H1 (cell line): Measurements from ENCODE around the gene TRAF4. TPM values are rescaled to one million over a fixed set of nuclear protein-coding genes. Genes with fewer than 3 reads are reported as not detected.

ENCODE experiments used
- CTCF ChIA-PET: fragments of 300-600 bp; sonication (Branson Sonifier 250); formaldehyde crosslinking; loops from one replicate; lab custom pipeline; 2021; ENCODE audit not compliant: partially characterized antibody; lab: Charles Lee
- POLR2A ChIA-PET: fragments of 300-600 bp; sonication (Branson Sonifier 250); formaldehyde crosslinking; loops from one replicate; lab custom pipeline; 2021; ENCODE audit warnings: inconsistent platforms; ENCODE audit not compliant: partially characterized antibody; lab: Charles Lee
- DNase-seq, 2 experiments: peaks; one replicate each; pipeline versions ENCODE4 v3.0.0 to v3.0.0-alpha.2; 2010 to 2022; ENCODE audit warnings: low spot score in 2 of 2, low read depth in 1 of 2, mixed read lengths in 1 of 2
- FAIRE-seq: peaks from 2 replicates; lab custom pipeline; 2011; peaks lifted over from hg19 to GRCh38; lab: Jason Lieb, UNC
- H2AFZ ChIP-seq: 2 replicates; pipeline ENCODE4 v1.8.1; 2012; ENCODE audit warnings: low read length, inconsistent platforms
- H2AK5ac ChIP-seq: 2 replicates; pipeline ENCODE4 v1.6.1; 2013; ENCODE audit warnings: low read depth, low read length
- H2BK120ac ChIP-seq: replicated peaks from 2 replicates; pipeline ENCODE3; 2013; ENCODE audit warnings: low read depth, low read length, inconsistent platforms
- H2BK12ac ChIP-seq: 2 replicates; pipeline ENCODE4 v1.6.1; 2013; ENCODE audit warnings: low read depth, low read length
- H2BK15ac ChIP-seq: 2 replicates; pipeline ENCODE4 v1.6.1; 2013; ENCODE audit warnings: low read length
- H2BK20ac ChIP-seq: 2 replicates; pipeline ENCODE4 v1.6.1; 2013; ENCODE audit warnings: low read length
- H2BK5ac ChIP-seq: 2 replicates; pipeline ENCODE4 v1.6.1; 2013; ENCODE audit warnings: low read depth, low read length
- H3K14ac ChIP-seq: 2 replicates; pipeline ENCODE4 v1.6.1; 2013; ENCODE audit warnings: inconsistent platforms; ENCODE audit not compliant: insufficient read length
- H3K18ac ChIP-seq: 2 replicates; pipeline ENCODE4 v1.6.1; 2013; ENCODE audit warnings: low read length; ENCODE audit errors: extremely low read depth
- H3K23ac ChIP-seq: 2 replicates; pipeline ENCODE4 v1.6.1; 2013; ENCODE audit warnings: inconsistent platforms; ENCODE audit not compliant: insufficient read length
- H3K23me2 ChIP-seq: 2 replicates; pipeline ENCODE4 v1.6.1; 2013; ENCODE audit warnings: low read depth, low read length
- H3K27ac ChIP-seq: 2 replicates; pipeline ENCODE4 v1.6.1; 2011; ENCODE audit warnings: low read depth, low read length, inconsistent platforms
- H3K27me3 ChIP-seq, 4 experiments: replicated peaks in 1 of 4; 1 replicate in 1 of 4; 2 replicates in 3 of 4; pipeline versions ENCODE4 v1.6.1 to v1.8.1; 2011 to 2013; ENCODE audit warnings: low read length in 3 of 4, mild to moderate bottlenecking in 3 of 4, inconsistent platforms in 2 of 4, mixed read lengths in 2 of 4, moderate library complexity in 1 of 4; ENCODE audit not compliant: control insufficient read depth in 3 of 4, insufficient read depth in 3 of 4; ENCODE audit errors: extremely low read depth in 1 of 4
- H3K36me3 ChIP-seq, 4 experiments: 2 replicates each; pipeline versions ENCODE4 v1.6.1 to v1.8.1; 2011 to 2013; ENCODE audit warnings: mild to moderate bottlenecking in 4 of 4, low read length in 3 of 4, moderate library complexity in 2 of 4, control low read depth in 1 of 4, inconsistent platforms in 1 of 4; ENCODE audit not compliant: insufficient read depth in 4 of 4, control insufficient read depth in 2 of 4
- H3K4ac ChIP-seq: replicated peaks from 2 replicates; pipeline ENCODE3; 2013; ENCODE audit warnings: low read length, low read depth, mixed read lengths, inconsistent platforms; ENCODE audit not compliant: insufficient read length
- H3K4me1 ChIP-seq, 4 experiments: replicated peaks in 1 of 4; 1 replicate in 1 of 4; 2 replicates in 3 of 4; pipeline versions ENCODE4 v1.6.1 to v1.8.1; 2011 to 2013; ENCODE audit warnings: low read length in 3 of 4, inconsistent platforms in 2 of 4, mixed read lengths in 1 of 4; ENCODE audit not compliant: insufficient read depth in 4 of 4, control insufficient read depth in 3 of 4
- H3K4me2 ChIP-seq, 2 experiments: 2 replicates each; pipeline versions ENCODE4 v1.6.1 to v1.8.1; 2011 to 2013; ENCODE audit warnings: low read depth in 2 of 2, low read length in 2 of 2, control low read depth in 1 of 2, inconsistent platforms in 1 of 2, mild to moderate bottlenecking in 1 of 2; ENCODE audit not compliant: insufficient read depth in 1 of 2
- H3K4me3 ChIP-seq, 4 experiments: fragments of 200-600, 300-600 bp in 1 of 4; sonication (generic), shearing (Covaris generic), sonication (Bioruptor Twin) in 1 of 4; 2 replicates each; pipeline versions ENCODE4 v1.5.1 to v1.8.1; 2011 to 2016; ENCODE audit warnings: low read length in 4 of 4, low read depth in 3 of 4, control low read depth in 2 of 4, inconsistent platforms in 2 of 4, mild to moderate bottlenecking in 2 of 4, mixed read lengths in 1 of 4, moderate library complexity in 1 of 4; ENCODE audit not compliant: insufficient read depth in 2 of 4; ENCODE audit errors: extremely low read depth in 1 of 4
- H3K56ac ChIP-seq: replicated peaks from 2 replicates; pipeline ENCODE3; 2013; ENCODE audit warnings: low read depth, mild to moderate bottlenecking, mixed read lengths, low read length, inconsistent platforms; ENCODE audit not compliant: insufficient read length
- H3K79me1 ChIP-seq: 2 replicates; pipeline ENCODE4 v1.6.1; 2013; ENCODE audit warnings: low read depth, low read length, control low read depth
- H3K79me2 ChIP-seq, 2 experiments: 2 replicates each; pipeline versions ENCODE4 v1.6.1 to v1.8.1; 2012 to 2013; ENCODE audit warnings: low read length in 2 of 2, mild to moderate bottlenecking in 2 of 2, inconsistent platforms in 1 of 2; ENCODE audit not compliant: insufficient read depth in 2 of 2, control insufficient read depth in 1 of 2
- H3K9ac ChIP-seq, 4 experiments: replicated peaks in 1 of 4; 1 replicate in 1 of 4; 2 replicates in 3 of 4; pipeline versions ENCODE4 v1.6.1 to v1.8.1; 2011 to 2013; ENCODE audit warnings: low read depth in 3 of 4, low read length in 3 of 4, control low read depth in 2 of 4, mild to moderate bottlenecking in 2 of 4, moderate library complexity in 2 of 4, inconsistent platforms in 1 of 4; ENCODE audit errors: extremely low read depth in 1 of 4
- H3K9me3 ChIP-seq, 2 experiments: 2 replicates each; pipeline versions ENCODE4 v1.6.1 to v1.8.1; 2012 to 2013; ENCODE audit warnings: mild to moderate bottlenecking in 2 of 2, moderate library complexity in 2 of 2, control low read depth in 1 of 2, inconsistent platforms in 1 of 2, low read depth in 1 of 2, low read length in 1 of 2, mixed read lengths in 1 of 2; ENCODE audit not compliant: insufficient read depth in 2 of 2
- H4K20me1 ChIP-seq, 2 experiments: replicated peaks in 1 of 2; 2 replicates each; pipeline versions ENCODE3 to v1.8.1; 2011 to 2013; ENCODE audit warnings: inconsistent platforms in 2 of 2, low read length in 2 of 2, mild to moderate bottlenecking in 1 of 2; ENCODE audit not compliant: insufficient read depth in 2 of 2, control insufficient read depth in 1 of 2
- H4K5ac ChIP-seq: 2 replicates; pipeline ENCODE4 v1.6.1; 2013; ENCODE audit warnings: low read length, low read depth, mixed read lengths, inconsistent platforms; ENCODE audit not compliant: insufficient read length
- H4K8ac ChIP-seq: 2 replicates; pipeline ENCODE4 v1.8.0; 2013; ENCODE audit warnings: mild to moderate bottlenecking, moderate library complexity, low read length, inconsistent platforms; ENCODE audit not compliant: insufficient read depth; ENCODE audit errors: extremely low read depth
- H4K91ac ChIP-seq: replicated peaks from 2 replicates; pipeline ENCODE3; 2013; ENCODE audit warnings: low read length, mixed read lengths, inconsistent platforms; ENCODE audit not compliant: insufficient read length
- BRCA1 ChIP-seq: IDR thresholded peaks from 2 replicates; pipeline ENCODE4 v1.6.1; 2012; ENCODE audit warnings: low read depth, low read length, improper control_type of control experiment
- CBX5 ChIP-seq: fragments of 300-800, 300-1000 bp; sonication (generic); IDR thresholded peaks from 2 replicates; pipeline ENCODE4 v1.7.1; 2016; ENCODE audit warnings: antibody characterized with exemption, low read length, low read depth
- CHD1 ChIP-seq: IDR thresholded peaks from 2 replicates; pipeline ENCODE4 v1.6.1; 2012; ENCODE audit warnings: low read depth, low read length, improper control_type of control experiment
- CHD2 ChIP-seq: IDR thresholded peaks from 2 replicates; pipeline ENCODE4 v1.6.1; 2012; ENCODE audit warnings: low read length, improper control_type of control experiment
- CREB1 ChIP-seq: IDR thresholded peaks from 2 replicates; pipeline ENCODE4 v1.6.1; 2012; ENCODE audit warnings: inconsistent platforms
- JUND ChIP-seq: IDR thresholded peaks from 2 replicates; pipeline ENCODE4 v1.6.1; 2011; ENCODE audit warnings: mild to moderate bottlenecking, improper control_type of control experiment, low read length
- NRF1 ChIP-seq: IDR thresholded peaks from 2 replicates; pipeline ENCODE4 v1.6.1; 2011; ENCODE audit warnings: mild to moderate bottlenecking, low read depth, low read length, improper control_type of control experiment
- SIX5 ChIP-seq: IDR thresholded peaks from 2 replicates; pipeline ENCODE4 v1.6.1; 2011; ENCODE audit warnings: mild to moderate bottlenecking, low read depth, low read length
- SRF ChIP-seq: IDR thresholded peaks from 2 replicates; pipeline ENCODE4 v1.6.1; 2011; ENCODE audit warnings: mild to moderate bottlenecking, low read depth, low read length, moderate library complexity
- TAF1 ChIP-seq: IDR thresholded peaks from 2 replicates; pipeline ENCODE4 v1.6.1; 2011; ENCODE audit warnings: mild to moderate bottlenecking, low read depth, low read length
- USF2 ChIP-seq: IDR thresholded peaks from 2 replicates; pipeline ENCODE4 v1.6.1; 2011; ENCODE audit warnings: low read length, improper control_type of control experiment
- WGBS, 2 experiments: shearing (Covaris generic) in 1 of 2; methylation state at CpG; one replicate each; pipeline versions ENCODE4 v1.1.6 to v1.1.7; 2013 to 2015; ENCODE audit warnings: low lambda C conversion rate in 2 of 2, mixed read lengths in 2 of 2, inconsistent platforms in 1 of 2, low coverage in 1 of 2, missing lambda C conversion rate in 1 of 2; ENCODE audit not compliant: insufficient replicate concordance in 2 of 2, insufficient coverage in 1 of 2, insufficient read length in 1 of 2; ENCODE audit errors: extremely low coverage in 1 of 2, missing lambda C conversion rate in 1 of 2; 5-methylcytosine and 5-hydroxymethylcytosine counted together
- polyA plus RNA-seq, 7 experiments: library from polyadenylated mRNA; depleted of rRNA in 3 of 7; stranded (reverse) in 5 of 7; unstranded in 2 of 7; fragments of >200 nt in 5 of 7; fragments of 200-250 nt in 2 of 7; gene quantifications; 1 replicate in 5 of 7; 2 replicates in 1 of 7; 4 replicates in 1 of 7; pipeline versions ENCODE4 v1.2.1 to v1.2.3, GENCODE V29; 2011 to 2013; ENCODE audit warnings: missing spikeins in 2 of 7, mixed read lengths in 2 of 7
- total RNA-seq: library from RNA; stranded (reverse); fragmentation: NEBNext Ultra II Directional; extraction: Animal tissue kit (Norgen Biotek cat#: 25700); gene quantifications from 2 replicates; pipeline ENCODE4 v1.2.1, GENCODE V29; 2021

Gene TRAF4
- total and polyA plus RNA-seq, 2 of the 8 experiments (the other 6 are each of a cell fraction or from before 2014, with no cell fraction given): 167 to 170 TPM

- peak overlapping the region; percentile 98 for H3K27ac ChIP-seq
- no peak overlapping the region for H2AFZ ChIP-seq
- peaks cover 24 to 35% (median 26%) of the 10 kb centered on the region in 4 experiments for H3K36me3 ChIP-seq
- peak overlapping the region; percentile 32; the same call in 1 of the 2 replicates for H2BK20ac ChIP-seq
- WGBS, 2 experiments: 3% methylated on average over 25 of the region's 31 CpGs; no CpG with 5 or more reads in 1 of the 2 experiments
- H3K14ac ChIP-seq: no peak overlapping the region
- H4K8ac ChIP-seq: peak overlapping the region; percentile 91; the same call in 1 of the 2 replicates
- peaks cover 0 to 30% (median 25%) of the 10 kb centered on the region in 4 experiments; a peak in 6 of 7 replicates for H3K4me1 ChIP-seq
- peaks cover 19 to 38% of the 10 kb centered on the region in 2 experiments for H3K79me2 ChIP-seq
- no peaks in the 10 kb centered on the region for H3K9me3 ChIP-seq
- ChIA-PET POLR2A (interaction anchor here (0.6 to 15.3 kb wide), 18 partner anchors 9 to 208 kb away, joined by 3 to 813 read pairs (median 5); partner anchors contain the start of genes FAM222B, FLOT2, NEK8 and PROCA1), CTCF (interaction anchor here (0.7 to 11.7 kb wide), 5 partner anchors 9 to 134 kb away, joined by 3 to 316 read pairs (median 4); partner anchors contain the start of genes NEK8, RPL23A and TLCD1)
- H3K79me1 ChIP-seq: peaks cover 14% of the 10 kb centered on the region; the same call in 1 of the 2 replicates
- peak overlapping the region; percentile 90 for H4K5ac ChIP-seq
- H2BK5ac ChIP-seq: peak overlapping the region; percentile 99
- peak overlapping the region; percentile 94 to 99 (median 98) for H3K4me3 ChIP-seq
- peaks cover 28% of the 10 kb centered on the region in 2 experiments for H4K20me1 ChIP-seq
- H2BK12ac ChIP-seq: peak overlapping the region; percentile 80
- H2BK120ac ChIP-seq: no peak overlapping the region
- H3K23me2 ChIP-seq: peaks cover 23% of the 10 kb centered on the region
- peak in 1 of 2 experiments; percentile 65 for DNase-seq
- H3K56ac ChIP-seq: peak overlapping the region; percentile 94
- no peak overlapping the region for H3K23ac ChIP-seq
- peak overlapping the region; percentile 78 to 98 (median 95) for H3K9ac ChIP-seq
- peak overlapping the region; percentile 92 to 93 for H3K4me2 ChIP-seq
- H3K27me3 ChIP-seq: no peaks in the 10 kb centered on the region
- peak overlapping the region; percentile 70; the same call in 1 of the 2 replicates for H2AK5ac ChIP-seq
- peak overlapping the region; percentile 98 for H4K91ac ChIP-seq
- peak overlapping the region; percentile 72; the same call in 1 of the 2 replicates for H2BK15ac ChIP-seq
- peak overlapping the region; percentile 95 for H3K4ac ChIP-seq
- FAIRE-seq: no peak
- peak overlapping the region; percentile 97 for H3K18ac ChIP-seq
- no peak for TF ChIP-seq CBX5
- no peak for TF ChIP-seq CHD2
- peak; percentile 66 for TF ChIP-seq TAF1
- no peak for TF ChIP-seq BRCA1
- no peak for TF ChIP-seq SIX5
- no peak for TF ChIP-seq NRF1
- no peak for TF ChIP-seq JUND
- no peak for TF ChIP-seq CREB1
- TF ChIP-seq SRF: no peak
- TF ChIP-seq USF2: no peak
- peak; percentile 75; the same call in 1 of the 2 replicates for TF ChIP-seq CHD1
Observed at GRCh38 chr17:28744972-28745785, 1.4 kb downstream of the TRAF4 start.
